Smooth muscle cell (in vitro differentiated cells): Measurements from ENCODE around the gene TSPAN15. TPM values are rescaled to one million over a fixed set of nuclear protein-coding genes. Genes with fewer than 3 reads are reported as not detected.

Experiments
- DNase-seq: peaks from one replicate; lab custom pipeline; 2025; ENCODE audit not compliant: unreplicated experiment; lab: John Stamatoyannopoulos, UW
- H2AFZ ChIP-seq: fragments of 200-600 bp; sonication (generic); 2 replicates; pipeline ENCODE4 v1.6.0; 2016; ENCODE audit warnings: antibody characterized with exemption, low read depth, mild to moderate bottlenecking
- H3F3A ChIP-seq: fragments of 200-600 bp; sonication (generic); 2 replicates; pipeline ENCODE4 v1.6.0; 2017; ENCODE audit warnings: antibody characterized with exemption, low read depth
- H3K27ac ChIP-seq: fragments of 200-600 bp; sonication (generic); 2 replicates; pipeline ENCODE4 v1.5.1; 2016; ENCODE audit warnings: low read depth, mild to moderate bottlenecking
- H3K27me3 ChIP-seq: fragments of 200-600 bp; sonication (generic); 2 replicates; pipeline ENCODE4 v1.6.1; 2016; ENCODE audit warnings: low read depth, mild to moderate bottlenecking
- H3K36me3 ChIP-seq: fragments of 200-600 bp; sonication (generic); 2 replicates; pipeline ENCODE4 v1.5.1; 2016; ENCODE audit warnings: low read depth
- H3K4me1 ChIP-seq: fragments of 200-600 bp; sonication (generic); 2 replicates; pipeline ENCODE4 v1.5.1; 2016; ENCODE audit warnings: low read depth
- H3K4me2 ChIP-seq: fragments of 200-600 bp; sonication (generic); 2 replicates; pipeline ENCODE4 v1.6.0; 2016; ENCODE audit warnings: mild to moderate bottlenecking
- H3K4me3 ChIP-seq: fragments of 200-600 bp; sonication (generic); 2 replicates; pipeline ENCODE4 v1.5.1; 2016; ENCODE audit warnings: mild to moderate bottlenecking
- H3K79me2 ChIP-seq: fragments of 200-600 bp; sonication (generic); 2 replicates; pipeline ENCODE4 v1.6.0; 2016; ENCODE audit warnings: low read depth, mild to moderate bottlenecking
- H3K9ac ChIP-seq: fragments of 200-600 bp; sonication (generic); 2 replicates; pipeline ENCODE4 v1.6.0; 2016; ENCODE audit warnings: low read depth
- H3K9me3 ChIP-seq: fragments of 200-600 bp; sonication (generic); replicated peaks from 2 replicates; pipeline ENCODE4 v1.5.1; 2016; ENCODE audit warnings: low read depth
- H4K20me1 ChIP-seq: fragments of 200-600 bp; sonication (generic); 2 replicates; pipeline ENCODE4 v1.6.0; 2016; ENCODE audit warnings: low read depth
- WGBS: methylation state at CpG from one replicate; pipeline ENCODE4 v1.1.7; 2016; ENCODE audit warnings: low lambda C conversion rate; 5-methylcytosine and 5-hydroxymethylcytosine counted together
- polyA plus RNA-seq: library from polyadenylated mRNA; unstranded; fragments of >200 nt; fragmentation: Nextera tagmentation; extraction: Ambion mirVana; gene quantifications from 2 replicates; pipeline ENCODE4 v1.2.1, GENCODE V29; 2016
- total RNA-seq: library from RNA; depleted of rRNA; stranded (reverse); fragments of >200 nt; gene quantifications from 2 replicates; pipeline ENCODE4 v1.2.3, GENCODE V29; 2014
- TF ChIP-seq, protein P1 (sequence below): fragments of 200-600 bp; sonication (generic); IDR thresholded peaks from 2 replicates; pipeline ENCODE4 v1.5.1; 2017; ENCODE audit warnings: borderline replicate concordance, mild to moderate bottlenecking, antibody characterized with exemption; ENCODE audit not compliant: insufficient read depth, poor library complexity, severe bottlenecking

TSPAN15 gene
- total and polyA plus RNA-seq, 2 experiments from 2014 or later, result 113 to 249 TPM

DNA sequence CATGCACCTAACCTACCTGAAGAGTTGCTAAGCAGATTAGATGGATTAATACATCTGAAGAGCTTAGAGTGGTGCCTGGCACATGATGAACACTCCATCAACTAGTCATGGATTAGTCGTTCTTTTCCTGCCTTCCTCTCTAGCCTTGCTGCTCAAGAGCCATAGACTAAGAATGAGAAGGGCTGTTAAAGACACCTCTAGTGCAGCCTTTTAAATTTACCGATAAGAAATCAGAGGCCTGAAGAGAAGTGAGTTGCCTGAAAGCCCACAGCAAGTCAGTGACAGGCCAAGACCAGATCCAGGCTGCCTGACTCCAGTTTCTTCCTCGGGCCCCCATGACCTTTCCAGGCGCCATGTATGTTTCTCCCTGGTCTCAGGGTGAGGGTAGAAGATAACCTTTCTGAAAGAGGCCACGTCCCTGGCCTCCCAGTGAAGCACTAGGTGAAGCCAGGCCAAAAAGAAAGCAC is 6.5 kb downstream of the TSPAN15 start:
- 68% methylated on average over 5 of the region's 5 CpGs for WGBS
- TF ChIP-seq, protein P1, sequence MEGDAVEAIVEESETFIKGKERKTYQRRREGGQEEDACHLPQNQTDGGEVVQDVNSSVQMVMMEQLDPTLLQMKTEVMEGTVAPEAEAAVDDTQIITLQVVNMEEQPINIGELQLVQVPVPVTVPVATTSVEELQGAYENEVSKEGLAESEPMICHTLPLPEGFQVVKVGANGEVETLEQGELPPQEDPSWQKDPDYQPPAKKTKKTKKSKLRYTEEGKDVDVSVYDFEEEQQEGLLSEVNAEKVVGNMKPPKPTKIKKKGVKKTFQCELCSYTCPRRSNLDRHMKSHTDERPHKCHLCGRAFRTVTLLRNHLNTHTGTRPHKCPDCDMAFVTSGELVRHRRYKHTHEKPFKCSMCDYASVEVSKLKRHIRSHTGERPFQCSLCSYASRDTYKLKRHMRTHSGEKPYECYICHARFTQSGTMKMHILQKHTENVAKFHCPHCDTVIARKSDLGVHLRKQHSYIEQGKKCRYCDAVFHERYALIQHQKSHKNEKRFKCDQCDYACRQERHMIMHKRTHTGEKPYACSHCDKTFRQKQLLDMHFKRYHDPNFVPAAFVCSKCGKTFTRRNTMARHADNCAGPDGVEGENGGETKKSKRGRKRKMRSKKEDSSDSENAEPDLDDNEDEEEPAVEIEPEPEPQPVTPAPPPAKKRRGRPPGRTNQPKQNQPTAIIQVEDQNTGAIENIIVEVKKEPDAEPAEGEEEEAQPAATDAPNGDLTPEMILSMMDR, result no peak
- DNase-seq, result no peak
- Histone ChIP-seq H3K36me3 (no peaks in the 10 kb centered on the region), H3K4me2 (peak overlapping the region; percentile 60), H3K9ac (no peak overlapping the region), H3K27ac (peak overlapping the region; percentile 63), H3K27me3 (no peaks in the 10 kb centered on the region), H3F3A (no peaks in the 10 kb centered on the region), H3K4me1 (peaks cover 10% of the 10 kb centered on the region), H3K79me2 (peaks cover 97% of the 10 kb centered on the region), H4K20me1 (peaks cover 3% of the 10 kb centered on the region), H3K4me3 (no peak overlapping the region), H2AFZ (no peak overlapping the region), H3K9me3 (no peaks in the 10 kb centered on the region)

DNA sequence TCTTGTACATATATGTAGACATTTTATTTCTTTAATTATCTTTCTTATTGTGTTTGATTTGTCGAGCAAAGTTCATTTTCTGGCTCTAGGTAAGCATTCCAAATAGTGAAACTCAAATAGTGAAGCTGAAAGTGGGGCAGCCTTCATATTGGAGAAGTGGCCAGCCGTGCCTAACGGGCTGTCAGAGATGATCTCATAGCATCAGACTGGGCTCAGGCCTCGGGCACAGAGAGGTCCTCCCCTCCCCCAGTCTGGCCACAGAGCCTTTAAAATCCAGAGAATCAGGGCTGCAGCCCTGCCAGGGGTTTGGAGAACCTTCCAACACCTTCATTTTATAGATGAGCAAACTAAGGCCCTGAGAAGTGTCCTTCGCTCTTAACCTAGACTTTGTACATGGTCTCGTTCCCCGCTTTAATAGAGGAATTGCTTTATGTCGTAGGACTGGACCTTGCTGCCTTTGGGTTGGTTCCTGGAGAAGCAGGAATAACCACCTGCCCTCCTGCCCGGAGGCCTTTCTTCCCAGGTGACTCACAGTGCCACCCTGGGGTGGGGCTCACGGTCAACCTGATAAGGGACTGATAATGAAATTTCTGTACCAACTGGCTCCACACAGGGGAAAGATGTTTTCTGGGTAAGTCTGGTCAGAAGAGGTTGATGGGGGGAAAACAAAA is 7.3 kb downstream of the TSPAN15 start:
- peak overlapping the region; percentile 63 for H3K27ac ChIP-seq
- H3K9me3 ChIP-seq, result no peaks in the 10 kb centered on the region
- no peak for DNase-seq
- peaks cover 97% of the 10 kb centered on the region for H3K79me2 ChIP-seq
- peak overlapping the region; percentile 60 for H3K4me2 ChIP-seq
- H3K4me1 ChIP-seq, result peaks cover 8% of the 10 kb centered on the region
- TF ChIP-seq, protein P1, result no peak
- no peak overlapping the region for H3K9ac ChIP-seq
- H3K27me3 ChIP-seq, result no peaks in the 10 kb centered on the region
- 50% methylated on average over 10 of the region's 10 CpGs for WGBS
- H2AFZ ChIP-seq, result no peak overlapping the region
- no peaks in the 10 kb centered on the region for H3K36me3 ChIP-seq
- no peak overlapping the region for H3K4me3 ChIP-seq
- H4K20me1 ChIP-seq, result peaks cover 3% of the 10 kb centered on the region
- H3F3A ChIP-seq, result no peaks in the 10 kb centered on the region

DNA sequence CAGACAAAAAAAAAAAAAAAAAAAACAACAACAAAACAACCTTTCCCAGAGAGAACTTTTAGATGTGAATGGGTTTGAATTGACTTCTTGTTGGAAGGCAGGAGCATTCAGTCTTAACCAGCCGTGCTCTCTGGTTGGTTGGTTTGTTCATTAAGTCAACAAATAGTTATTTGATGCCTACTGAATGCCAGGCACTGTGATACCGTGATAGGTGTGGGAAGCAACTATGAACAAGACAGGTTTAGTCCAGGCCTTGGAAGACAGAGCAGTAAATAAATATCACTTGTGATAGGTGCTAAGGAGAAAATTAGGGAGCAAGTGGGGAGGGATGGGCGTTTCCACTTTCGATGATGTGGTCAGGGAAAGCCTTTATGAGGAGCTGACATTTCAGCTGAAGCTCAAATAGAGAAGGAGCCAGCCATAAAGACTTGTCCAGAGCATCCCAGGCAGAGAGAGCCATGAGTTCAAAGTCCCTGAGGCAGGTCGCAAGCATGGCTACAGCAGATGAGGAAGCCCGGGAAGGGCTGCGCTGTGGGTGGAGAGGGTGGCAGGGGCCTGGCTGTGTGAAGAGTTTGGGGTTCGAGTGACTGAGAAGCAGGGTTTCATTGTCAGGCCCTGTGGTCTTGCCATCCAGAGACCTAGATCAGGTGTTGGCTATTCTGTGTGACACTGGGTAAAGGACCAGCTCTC is 8.0 kb downstream of the TSPAN15 start:
- Histone ChIP-seq H4K20me1 (peaks cover 3% of the 10 kb centered on the region), H3K36me3 (no peaks in the 10 kb centered on the region), H3K4me1 (peaks cover 11% of the 10 kb centered on the region), H3K27ac (peak overlapping the region; percentile 63), H3F3A (no peaks in the 10 kb centered on the region), H3K4me3 (no peak overlapping the region), H3K79me2 (peaks cover 97% of the 10 kb centered on the region), H3K9ac (no peak overlapping the region), H3K27me3 (no peaks in the 10 kb centered on the region), H2AFZ (no peak overlapping the region), H3K9me3 (no peaks in the 10 kb centered on the region), H3K4me2 (peak overlapping the region; percentile 60)
- TF ChIP-seq, protein P1, result no peak
- no peak for DNase-seq
- 92% methylated on average over 8 of the region's 8 CpGs for WGBS
